ENCODE measurements around the gene CDK6.
A peak's percentile ranks its signal among the peaks of the same experiment; 100 is the strongest.

The CDK6 gene

DNA sequence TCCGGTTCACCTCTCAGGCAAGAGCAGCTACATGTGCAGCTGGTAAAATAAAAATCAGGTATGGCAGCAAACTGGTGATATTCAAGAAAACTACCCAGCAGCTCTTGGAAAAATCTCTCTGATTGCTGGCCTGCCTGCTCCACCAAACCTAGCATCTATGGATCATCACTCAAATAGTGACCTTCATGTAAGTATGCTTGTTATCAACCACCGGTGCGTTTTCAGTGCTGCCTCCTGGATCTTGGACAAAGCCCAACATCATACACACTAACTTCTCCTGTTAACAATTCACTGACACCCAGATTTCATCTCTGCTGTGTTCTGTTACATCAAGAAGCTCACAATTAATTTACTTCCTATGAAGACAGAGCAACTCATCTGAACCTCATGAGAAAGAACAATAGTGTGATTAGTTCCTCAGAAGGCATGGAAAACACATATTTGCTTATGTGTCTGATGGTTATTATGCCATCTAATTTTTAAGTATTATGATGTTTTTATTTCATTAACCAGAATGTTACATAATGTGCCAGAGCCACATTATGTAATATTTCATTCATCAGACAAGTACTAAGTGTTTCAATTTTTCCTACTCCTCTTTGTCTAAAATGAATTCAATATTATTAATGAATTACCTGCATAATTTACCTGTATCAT is 8.8 kb downstream of the CDK6 start:
- Mint-ChIP-seq H3K4me3 (no peak overlapping the region), H3K36me3 (no peaks in the 10 kb centered on the region), H3K9me3 (no peaks in the 10 kb centered on the region), H3K4me1 (peaks cover 25% of the 10 kb centered on the region), H3K27me3 (no peaks in the 10 kb centered on the region), H3K27ac (no peak overlapping the region)
- DNase-seq (ENCODE audit: low spot score in 2 of 2) (no peak), ATAC-seq (ENCODE audit: low read depth) (no peak)

DNA sequence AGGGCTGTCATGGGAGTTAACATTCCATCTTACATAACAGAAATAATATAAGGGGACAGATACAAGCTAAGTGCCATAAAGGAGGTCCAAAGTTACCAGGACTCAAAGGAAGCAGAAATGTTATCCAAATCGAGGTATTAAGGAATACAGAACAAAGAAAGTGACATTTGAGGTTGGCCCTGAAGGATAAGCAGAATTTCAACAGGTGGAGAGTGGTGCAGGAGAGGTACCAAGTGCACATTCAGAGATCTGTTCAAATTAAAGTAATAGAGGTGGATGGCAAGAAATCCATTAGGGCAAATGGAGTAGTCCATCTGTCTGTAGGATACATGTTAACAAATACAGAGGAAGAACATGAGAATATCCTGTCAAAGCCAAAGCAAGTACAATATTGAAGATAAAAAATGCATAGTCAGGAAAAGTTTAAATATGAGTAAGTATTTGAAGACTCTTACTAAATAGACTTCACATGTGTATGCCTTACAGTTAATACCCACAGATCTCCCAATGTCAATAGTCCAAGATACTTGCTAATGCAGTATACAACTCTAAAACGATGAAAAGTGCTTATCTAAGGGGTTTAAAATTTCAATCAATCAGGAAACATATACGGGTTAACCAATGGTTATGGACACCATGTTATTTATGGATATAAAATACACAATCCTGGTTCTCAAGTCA is 10.0 kb downstream of the CDK6 start:
- Mint-ChIP-seq H3K9me3 (no peaks in the 10 kb centered on the region), H3K4me1 (peaks cover 18% of the 10 kb centered on the region), H3K27me3 (no peaks in the 10 kb centered on the region), H3K36me3 (no peaks in the 10 kb centered on the region), H3K4me3 (no peak overlapping the region), H3K27ac (no peak overlapping the region)
- ATAC-seq (ENCODE audit: low read depth) (no peak), DNase-seq (ENCODE audit: low spot score in 2 of 2) (no peak)

DNA sequence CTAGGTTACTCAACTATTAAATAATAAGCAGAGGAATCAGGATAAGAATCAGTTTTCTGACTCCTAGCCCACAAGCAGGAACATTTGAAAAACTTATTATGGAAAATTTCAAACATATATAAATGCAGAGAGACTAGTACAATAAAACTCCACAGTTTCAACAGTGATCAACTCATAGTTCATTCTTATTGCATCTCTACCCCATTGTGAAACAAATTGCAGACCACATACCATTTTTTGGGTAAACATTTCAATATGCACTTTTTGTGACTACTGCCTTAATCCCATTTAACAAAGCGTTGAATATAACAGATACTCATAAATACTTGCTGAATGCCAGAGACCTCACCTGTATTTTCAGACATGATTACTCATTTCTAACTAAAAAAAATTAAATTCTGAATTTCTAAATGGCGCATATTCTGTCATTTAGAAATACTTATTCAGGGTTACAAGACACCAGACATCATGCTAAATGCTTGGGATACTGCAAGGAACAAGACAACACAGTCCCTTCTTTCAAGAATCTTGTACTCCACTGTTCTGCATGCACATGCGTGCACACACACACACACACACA is 11.4 kb downstream of the CDK6 start:
- peaks cover 15% of the 10 kb centered on the region for H3K4me1 Mint-ChIP-seq
- ATAC-seq (ENCODE audit: low read depth) (no peak), DNase-seq (ENCODE audit: low spot score in 2 of 2) (no peak)
- H3K9me3 Mint-ChIP-seq = no peaks in the 10 kb centered on the region
- no peak overlapping the region for H3K27ac Mint-ChIP-seq
- peaks cover under 1% of the 10 kb centered on the region for H3K36me3 Mint-ChIP-seq
- no peaks in the 10 kb centered on the region for H3K27me3 Mint-ChIP-seq
- H3K4me3 Mint-ChIP-seq = no peak overlapping the region

DNA sequence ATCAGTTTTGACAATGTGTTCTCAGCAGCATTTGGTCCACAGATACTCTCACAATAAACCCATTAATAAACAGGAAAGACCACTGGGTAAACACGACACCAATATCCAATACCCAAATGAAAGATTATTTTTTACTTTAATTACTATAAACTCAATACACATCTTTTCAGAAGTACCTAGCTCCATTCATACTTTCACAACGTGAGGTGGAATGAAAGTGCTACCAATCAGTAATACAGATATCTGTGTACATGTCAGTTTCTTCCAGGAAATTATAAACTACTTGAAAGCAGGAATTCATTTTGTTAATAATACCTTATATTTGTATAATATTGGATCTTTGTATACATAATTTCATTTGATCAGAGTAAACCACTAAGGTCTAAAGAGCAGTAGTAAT is 11.9 kb downstream of the CDK6 start:
- no peaks in the 10 kb centered on the region for H3K9me3 Mint-ChIP-seq
- H3K27me3 Mint-ChIP-seq = no peaks in the 10 kb centered on the region
- peaks cover 4% of the 10 kb centered on the region for H3K36me3 Mint-ChIP-seq
- H3K4me1 Mint-ChIP-seq = peaks cover 15% of the 10 kb centered on the region
- no peak for ATAC-seq (ENCODE audit: low read depth)
- DNase-seq (ENCODE audit: low spot score in 2 of 2) = no peak
- no peak overlapping the region for H3K27ac Mint-ChIP-seq
- no peak overlapping the region for H3K4me3 Mint-ChIP-seq

DNA sequence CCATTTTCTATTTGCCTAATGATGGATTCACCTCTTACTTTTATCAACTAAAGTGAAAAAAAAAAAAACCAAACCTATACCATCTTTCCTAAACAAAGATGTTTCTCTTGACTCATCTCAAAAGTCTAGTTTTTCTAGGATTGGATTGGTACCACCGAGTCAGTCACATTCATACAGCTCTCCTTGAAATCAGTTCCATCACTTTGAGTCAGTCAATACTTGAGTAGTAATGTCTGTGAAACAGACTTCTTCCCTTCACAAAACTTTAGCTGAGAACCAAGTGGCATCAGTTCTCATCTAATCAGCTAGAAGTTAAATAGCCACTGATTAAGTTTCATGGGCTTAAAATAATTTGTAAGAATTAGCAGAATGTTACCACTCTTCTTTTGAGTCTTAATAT is 13.3 kb downstream of the CDK6 start:
- DNase-seq (ENCODE audit: low spot score in 2 of 2) (no peak), ATAC-seq (ENCODE audit: low read depth) (no peak)
- no peak overlapping the region for H3K4me3 Mint-ChIP-seq
- peaks cover 7% of the 10 kb centered on the region for H3K36me3 Mint-ChIP-seq
- no peak overlapping the region for H3K27ac Mint-ChIP-seq
- peaks cover 18% of the 10 kb centered on the region for H3K4me1 Mint-ChIP-seq
- no peaks in the 10 kb centered on the region for H3K9me3 Mint-ChIP-seq
- H3K27me3 Mint-ChIP-seq = no peaks in the 10 kb centered on the region

DNA sequence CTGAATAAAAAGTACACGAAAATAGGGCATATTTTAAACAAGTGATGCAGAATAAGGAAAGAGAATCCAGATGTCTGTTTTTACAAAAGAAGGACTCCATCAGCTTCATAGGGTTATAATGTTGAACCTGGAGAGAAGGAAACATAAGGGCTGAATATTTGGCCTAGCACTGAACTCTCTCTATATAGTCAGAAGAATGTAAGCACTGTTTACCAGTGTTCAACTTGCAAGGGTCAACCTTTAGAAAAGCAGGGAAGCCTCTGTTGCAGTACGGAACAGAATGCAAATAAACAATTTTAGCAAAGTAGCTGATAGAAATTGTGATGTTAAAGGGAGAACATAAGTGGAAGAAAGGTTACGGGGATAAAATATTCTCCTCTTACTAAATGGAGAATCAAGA is 16.2 kb downstream of the CDK6 start:
- Mint-ChIP-seq H3K27me3 (no peaks in the 10 kb centered on the region), H3K4me1 (peaks cover 14% of the 10 kb centered on the region), H3K36me3 (peaks cover 11% of the 10 kb centered on the region), H3K4me3 (no peak overlapping the region), H3K9me3 (peaks cover 6% of the 10 kb centered on the region), H3K27ac (no peak overlapping the region)
- DNase-seq (ENCODE audit: low spot score in 2 of 2) (no peak), ATAC-seq (ENCODE audit: low read depth) (no peak)

DNA sequence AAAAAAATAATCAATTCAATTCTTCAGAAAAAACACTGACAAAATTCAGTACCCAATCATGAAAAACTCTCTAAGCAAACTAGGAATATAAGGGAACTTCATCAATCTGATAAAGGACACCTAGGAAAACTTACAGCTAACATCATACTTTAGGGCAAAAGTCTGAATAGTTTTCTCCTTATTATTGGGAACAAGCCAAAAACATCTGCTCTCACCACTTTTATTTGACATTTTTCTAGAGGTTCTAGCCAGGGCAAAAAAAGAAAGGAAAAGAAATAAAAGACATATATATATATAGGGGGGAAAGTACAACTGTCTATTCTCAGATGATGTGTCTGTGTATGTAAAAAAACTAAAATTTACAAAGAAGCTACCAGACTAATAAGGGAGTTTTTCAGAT is 19.0 kb downstream of the CDK6 start:
- DNase-seq (ENCODE audit: low spot score in 2 of 2) (no peak), ATAC-seq (ENCODE audit: low read depth) (no peak)
- no peak overlapping the region for H3K4me3 Mint-ChIP-seq
- H3K4me1 Mint-ChIP-seq = peaks cover 17% of the 10 kb centered on the region
- H3K9me3 Mint-ChIP-seq = peaks cover 6% of the 10 kb centered on the region
- H3K27me3 Mint-ChIP-seq = no peaks in the 10 kb centered on the region
- peaks cover 11% of the 10 kb centered on the region for H3K36me3 Mint-ChIP-seq
- no peak overlapping the region for H3K27ac Mint-ChIP-seq

DNA sequence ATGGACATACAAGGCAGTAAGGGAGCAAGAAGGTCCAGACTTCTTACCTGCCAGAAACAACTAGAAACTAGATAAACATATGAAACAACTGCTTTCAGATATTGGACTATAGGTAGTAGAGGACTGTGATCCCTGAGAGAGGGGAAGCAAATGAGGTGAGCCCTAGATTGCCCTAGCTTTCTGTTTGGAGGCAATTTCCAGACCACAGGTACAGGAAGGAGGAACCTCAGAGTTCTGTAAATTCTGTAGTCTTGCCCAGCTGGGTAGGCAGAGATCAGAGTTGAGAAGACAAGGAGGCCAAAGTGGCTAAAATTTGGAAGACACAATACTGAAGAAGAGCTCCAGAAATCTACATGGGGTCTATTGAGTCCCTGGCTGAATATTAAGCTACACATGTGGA is 21.0 kb downstream of the CDK6 start:
- DNase-seq (ENCODE audit: low spot score in 2 of 2) = no peak
- Mint-ChIP-seq H3K9me3 (peaks cover 6% of the 10 kb centered on the region), H3K36me3 (peaks cover 11% of the 10 kb centered on the region), H3K4me1 (peaks cover 17% of the 10 kb centered on the region), H3K27ac (no peak overlapping the region), H3K27me3 (no peaks in the 10 kb centered on the region), H3K4me3 (no peak overlapping the region)
- ATAC-seq (ENCODE audit: low read depth) = no peak

DNA sequence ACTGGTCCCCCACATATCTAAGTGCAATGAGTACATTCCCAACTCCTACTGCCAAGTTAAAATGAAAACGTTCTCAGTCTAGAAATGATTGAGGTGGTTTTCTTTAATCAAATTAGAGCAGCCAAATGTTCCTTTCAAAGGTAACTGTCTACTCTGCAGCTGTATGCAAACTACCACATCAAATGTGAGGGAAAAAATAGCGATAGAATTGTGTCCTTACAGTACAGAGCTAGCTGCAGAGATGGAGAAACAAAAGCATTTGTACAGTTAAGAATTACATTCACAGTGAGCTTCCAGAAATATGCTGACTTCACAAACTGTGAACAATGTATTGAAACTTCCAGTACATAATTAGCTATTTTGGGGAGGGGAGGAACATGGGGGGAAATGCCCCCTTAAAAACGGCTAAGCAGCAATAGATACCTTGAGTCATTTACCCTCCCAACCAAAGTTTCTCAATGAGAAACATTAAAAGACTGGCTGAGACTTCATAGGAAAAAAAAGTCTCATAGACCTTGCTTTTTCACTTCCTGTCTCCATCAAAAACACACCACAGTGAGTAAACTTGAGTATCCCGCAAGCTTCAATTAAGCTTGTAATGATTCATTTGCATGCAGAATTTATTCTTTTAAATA is 22.9 kb downstream of the CDK6 start:
- H3K27me3 Mint-ChIP-seq = no peaks in the 10 kb centered on the region
- no peak overlapping the region for H3K4me3 Mint-ChIP-seq
- ATAC-seq (ENCODE audit: low read depth) (peak; percentile 27), DNase-seq (ENCODE audit: low spot score in 2 of 2) (no peak)
- peaks cover 4% of the 10 kb centered on the region for H3K36me3 Mint-ChIP-seq
- H3K4me1 Mint-ChIP-seq = peaks cover 20% of the 10 kb centered on the region
- peaks cover 6% of the 10 kb centered on the region for H3K9me3 Mint-ChIP-seq
- no peak overlapping the region for H3K27ac Mint-ChIP-seq

DNA sequence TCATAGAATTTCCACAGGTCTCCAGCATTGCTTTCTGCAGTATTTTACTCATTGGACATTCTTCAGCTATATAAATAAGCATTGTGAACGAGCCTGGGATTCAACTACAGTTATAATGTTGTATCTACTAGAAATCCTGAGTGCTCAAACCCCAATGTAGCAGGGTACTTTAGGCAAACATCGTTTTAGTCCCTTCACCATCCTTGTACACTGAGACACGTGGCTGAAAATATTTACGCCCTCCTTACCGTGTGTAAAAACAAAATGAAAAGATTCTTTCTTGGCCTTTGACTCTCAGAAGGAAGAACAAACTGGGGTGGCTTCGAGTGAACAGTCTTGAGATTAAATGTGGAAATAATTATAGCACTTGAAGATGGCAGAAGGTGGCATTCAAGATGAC is 25.2 kb downstream of the CDK6 start:
- DNase-seq (ENCODE audit: low spot score in 2 of 2) (no peak), ATAC-seq (ENCODE audit: low read depth) (no peak)
- Mint-ChIP-seq H3K36me3 (peaks cover 4% of the 10 kb centered on the region), H3K27me3 (no peaks in the 10 kb centered on the region), H3K4me1 (peaks cover 20% of the 10 kb centered on the region), H3K4me3 (no peak overlapping the region), H3K27ac (no peak overlapping the region), H3K9me3 (peaks cover 6% of the 10 kb centered on the region)

DNA sequence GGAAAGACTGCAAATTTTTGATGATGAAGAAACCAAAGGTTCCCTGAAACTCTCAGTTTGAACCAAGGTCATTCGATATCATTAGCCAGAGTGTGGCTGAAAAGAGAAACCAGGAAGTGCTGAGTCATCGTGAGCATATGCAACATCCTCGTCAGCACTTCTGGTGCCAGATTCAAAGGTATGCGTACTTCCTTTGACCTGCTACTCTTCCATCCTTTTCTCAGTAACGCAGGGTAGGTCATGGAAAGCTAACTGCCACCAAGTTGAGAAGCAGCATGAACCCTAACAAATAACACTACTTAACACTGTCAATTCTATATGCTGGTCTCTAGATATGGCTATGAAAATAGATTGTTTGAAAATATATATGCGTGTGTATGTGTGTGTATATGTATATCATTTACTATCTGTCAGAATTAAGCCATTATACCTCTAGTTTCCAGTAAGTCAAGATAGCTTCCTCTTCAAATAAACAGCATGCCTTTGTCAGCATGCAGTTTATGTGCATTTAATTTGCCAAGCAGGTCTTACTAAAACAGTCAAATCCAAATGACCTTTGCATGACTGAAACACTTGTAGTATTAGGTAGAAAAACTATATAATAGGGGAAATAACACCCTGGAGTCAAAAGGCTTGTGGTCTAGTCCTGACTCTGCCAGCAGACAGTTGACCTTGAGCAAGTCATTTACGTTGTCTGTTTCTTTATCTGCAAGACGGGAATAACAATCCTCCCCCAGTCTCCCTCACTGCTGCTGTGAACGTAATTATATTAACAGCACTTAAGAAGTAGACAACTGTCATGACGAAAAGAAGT is 26.4 kb downstream of the CDK6 start:
- Mint-ChIP-seq H3K9me3 (no peaks in the 10 kb centered on the region), H3K4me1 (peaks cover 16% of the 10 kb centered on the region), H3K27ac (peak overlapping the region; percentile 88), H3K4me3 (peak overlapping the region; percentile 64), H3K27me3 (no peaks in the 10 kb centered on the region), H3K36me3 (no peaks in the 10 kb centered on the region)
- peak in 1 of 2 donors; percentile 26 for DNase-seq (ENCODE audit: low spot score in 2 of 2)
- peak; percentile 89 for ATAC-seq (ENCODE audit: low read depth)

DNA sequence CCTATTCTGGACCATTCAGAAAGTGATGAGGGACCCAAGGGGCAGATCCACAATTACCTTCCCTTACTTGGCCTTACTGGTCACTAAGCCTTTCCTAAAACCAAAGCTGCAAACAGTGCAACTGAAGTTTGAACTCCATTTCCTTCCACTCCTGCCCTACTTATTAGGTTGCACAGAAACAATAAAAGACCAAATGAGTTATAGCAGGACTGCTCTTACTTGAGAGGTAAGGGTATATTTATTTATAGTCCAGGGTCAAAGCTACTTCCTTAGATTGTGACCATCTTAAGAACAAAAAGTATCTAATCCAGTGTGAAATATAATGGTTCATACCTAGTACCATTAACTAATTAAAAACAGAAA is 27.0 kb downstream of the CDK6 start:
- peaks cover 16% of the 10 kb centered on the region for H3K4me1 Mint-ChIP-seq
- ATAC-seq (ENCODE audit: low read depth) = peak; percentile 19
- no peaks in the 10 kb centered on the region for H3K27me3 Mint-ChIP-seq
- peak overlapping the region; percentile 64 for H3K4me3 Mint-ChIP-seq
- DNase-seq (ENCODE audit: low spot score in 2 of 2) = no peak
- H3K36me3 Mint-ChIP-seq = no peaks in the 10 kb centered on the region
- H3K9me3 Mint-ChIP-seq = no peaks in the 10 kb centered on the region
- H3K27ac Mint-ChIP-seq = peak overlapping the region; percentile 88

DNA sequence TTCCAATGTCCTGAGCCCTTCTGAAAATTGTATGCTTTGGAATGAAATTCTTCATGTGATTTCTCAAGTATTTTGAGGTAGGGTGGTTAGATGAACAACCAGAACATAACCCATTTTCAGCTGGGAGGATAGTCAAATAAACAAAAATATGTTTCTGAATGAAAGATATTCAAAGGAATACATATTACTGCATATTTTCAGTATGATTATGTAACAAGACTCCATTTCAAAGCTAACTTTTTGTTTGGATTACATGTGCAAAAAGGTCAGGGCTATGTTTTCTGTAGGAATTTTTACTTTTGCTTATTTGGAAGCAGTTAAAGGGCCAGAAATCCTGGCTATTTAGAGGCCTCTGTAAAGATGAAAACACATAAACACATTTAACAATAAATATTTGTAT is 27.7 kb downstream of the CDK6 start:
- no peak for DNase-seq (ENCODE audit: low spot score in 2 of 2)
- Mint-ChIP-seq H3K36me3 (no peaks in the 10 kb centered on the region), H3K9me3 (no peaks in the 10 kb centered on the region), H3K4me3 (no peak overlapping the region), H3K27ac (no peak overlapping the region), H3K4me1 (peaks cover 15% of the 10 kb centered on the region), H3K27me3 (no peaks in the 10 kb centered on the region)
- no peak for ATAC-seq (ENCODE audit: low read depth)

DNA sequence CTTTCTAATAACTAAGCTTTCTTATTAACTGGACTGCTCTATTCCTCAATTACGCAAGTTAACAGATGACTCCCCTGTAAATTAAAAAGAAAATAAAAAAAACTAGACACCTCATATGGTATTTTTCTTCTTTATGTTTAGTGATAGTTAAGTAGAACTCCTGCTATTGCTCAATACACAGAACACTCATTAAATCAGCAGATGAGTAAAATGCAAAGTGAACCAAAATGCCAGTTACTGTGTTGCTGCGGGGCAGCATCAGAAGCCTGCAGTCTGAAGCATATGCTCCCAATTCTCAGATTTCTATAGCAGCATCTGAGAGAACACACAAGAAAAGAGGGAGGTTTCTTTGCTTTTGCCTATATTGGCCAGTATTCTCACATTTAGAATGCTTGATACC is 28.4 kb downstream of the CDK6 start:
- no peaks in the 10 kb centered on the region for H3K9me3 Mint-ChIP-seq
- no peak overlapping the region for H3K4me3 Mint-ChIP-seq
- H3K4me1 Mint-ChIP-seq = peaks cover 12% of the 10 kb centered on the region
- peaks cover 2% of the 10 kb centered on the region for H3K36me3 Mint-ChIP-seq
- H3K27ac Mint-ChIP-seq = no peak overlapping the region
- H3K27me3 Mint-ChIP-seq = no peaks in the 10 kb centered on the region
- no peak for ATAC-seq (ENCODE audit: low read depth)
- DNase-seq (ENCODE audit: low spot score in 2 of 2) = no peak

Data from memory B cell (primary cell).